Mammary epithelial cell (primary cell): Measurements from ENCODE around the gene SPOCD1.
"Not testable (repeated sequence)": the region's sequence is repeated elsewhere in the genome, so short reads cannot be mapped to it uniquely, and the experiment has no call there.

Experiments used
- CTCF ChIP-seq, 2 donors: IDR thresholded peaks in 1 of 2; conservative IDR thresholded peaks in 1 of 2; 2 replicates each; pipeline ENCODE4 v1.5.1; 2011 to 2012; ENCODE audit warnings: inconsistent platforms in 2 of 2, low read length in 2 of 2, mild to moderate bottlenecking in 2 of 2, control low read depth in 1 of 2, low read depth in 1 of 2; ENCODE audit not compliant: insufficient read depth in 1 of 2; ENCODE audit errors: extremely low read depth in 1 of 2
- EZH2 ChIP-seq: IDR thresholded peaks from 2 replicates; pipeline ENCODE4 v1.6.1; 2012; ENCODE audit warnings: low read length, inconsistent platforms, borderline replicate concordance

GRCh38 chr1:31820196-31820595 lies 4.4 kb upstream of the SPOCD1 start:
- not testable (repeated sequence) for TF ChIP-seq CTCF (conservative IDR thresholded peaks at IDR 0.05 in 1 of 2, IDR thresholded peaks at IDR 0.05 in 1 of 2; ENCODE audit: extremely low read depth in 1 of 2, insufficient read depth in 1 of 2, low read depth in 1 of 2, low read length in 2 of 2); EZH2
